Endothelial cell of umbilical vein (primary cell): ENCODE results near the gene LMNB1.

Source experiments
- EZH2 ChIP-seq: IDR thresholded peaks from 2 replicates; pipeline ENCODE4 v1.6.1; 2012; ENCODE audit warnings: borderline replicate concordance, low read depth, mild to moderate bottlenecking, moderate library complexity, low read length, inconsistent platforms; ENCODE audit not compliant: severe bottlenecking
- GATA2 ChIP-seq: IDR thresholded peaks from 2 replicates; pipeline ENCODE4 v1.7.0; 2011; ENCODE audit warnings: low read depth, mild to moderate bottlenecking, moderate library complexity, mixed read lengths, low read length; ENCODE audit not compliant: insufficient read length, insufficient read depth
- JUN ChIP-seq: IDR thresholded peaks from 2 replicates; pipeline ENCODE4 v1.6.1; 2011; ENCODE audit warnings: borderline replicate concordance, low read depth; ENCODE audit not compliant: insufficient read length, insufficient read depth
- MAX ChIP-seq: IDR thresholded peaks from 2 replicates; pipeline ENCODE4 v1.6.1; 2011; ENCODE audit not compliant: insufficient read depth, insufficient read length
- POLR2A ChIP-seq: IDR thresholded peaks from 2 replicates; pipeline ENCODE4 v1.6.1; 2012; ENCODE audit warnings: low read depth, mild to moderate bottlenecking, control low read depth, low read length
- POLR2AphosphoS5 ChIP-seq: IDR thresholded peaks from 2 replicates; pipeline ENCODE4 v1.6.1; 2012; ENCODE audit warnings: low read depth, mild to moderate bottlenecking, control low read depth, low read length, moderate library complexity; ENCODE audit not compliant: insufficient read depth
- TF ChIP-seq, protein P1 (sequence below), 2 donors: IDR thresholded peaks; 1 replicate in 1 of 2; 2 replicates in 1 of 2; pipeline ENCODE4 v1.5.1; 2011; ENCODE audit warnings: low read length in 2 of 2, mild to moderate bottlenecking in 2 of 2, moderate library complexity in 2 of 2, control low read depth in 1 of 2, inconsistent platforms in 1 of 2, low read depth in 1 of 2; ENCODE audit not compliant: insufficient read depth in 1 of 2; ENCODE audit errors: extremely low read depth in 1 of 2

- TF ChIP-seq, protein P1, sequence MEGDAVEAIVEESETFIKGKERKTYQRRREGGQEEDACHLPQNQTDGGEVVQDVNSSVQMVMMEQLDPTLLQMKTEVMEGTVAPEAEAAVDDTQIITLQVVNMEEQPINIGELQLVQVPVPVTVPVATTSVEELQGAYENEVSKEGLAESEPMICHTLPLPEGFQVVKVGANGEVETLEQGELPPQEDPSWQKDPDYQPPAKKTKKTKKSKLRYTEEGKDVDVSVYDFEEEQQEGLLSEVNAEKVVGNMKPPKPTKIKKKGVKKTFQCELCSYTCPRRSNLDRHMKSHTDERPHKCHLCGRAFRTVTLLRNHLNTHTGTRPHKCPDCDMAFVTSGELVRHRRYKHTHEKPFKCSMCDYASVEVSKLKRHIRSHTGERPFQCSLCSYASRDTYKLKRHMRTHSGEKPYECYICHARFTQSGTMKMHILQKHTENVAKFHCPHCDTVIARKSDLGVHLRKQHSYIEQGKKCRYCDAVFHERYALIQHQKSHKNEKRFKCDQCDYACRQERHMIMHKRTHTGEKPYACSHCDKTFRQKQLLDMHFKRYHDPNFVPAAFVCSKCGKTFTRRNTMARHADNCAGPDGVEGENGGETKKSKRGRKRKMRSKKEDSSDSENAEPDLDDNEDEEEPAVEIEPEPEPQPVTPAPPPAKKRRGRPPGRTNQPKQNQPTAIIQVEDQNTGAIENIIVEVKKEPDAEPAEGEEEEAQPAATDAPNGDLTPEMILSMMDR (IDR thresholded peaks at IDR 0.05; ENCODE audit: extremely low read depth in 1 of 2, insufficient read depth in 1 of 2, low read depth in 1 of 2, low read length in 2 of 2): no peak
- TF ChIP-seq POLR2AphosphoS5 (no peak), MAX (no peak), EZH2 (no peak), POLR2A (no peak), JUN (no peak), GATA2 (no peak)
Observed at GRCh38 chr5:126812199-126812570, 35.2 kb downstream of the LMNB1 start.
